Ascending aorta (tissue), 2 donors: ENCODE data around the gene LRCH4. TPM values are rescaled to one million over a fixed set of nuclear protein-coding genes. Genes with fewer than 3 reads are reported as not detected.

Experiments used
- DNase-seq, 2 donors: peaks; one replicate each; pipeline ENCODE4 v3.0.0-alpha.2; 2019; ENCODE audit warnings: low spot score in 2 of 2
- H3K27ac ChIP-seq, 2 donors: fragments of 200-600 bp; sonication (generic); one replicate each; pipeline ENCODE4 v1.5.1; 2016 to 2017; ENCODE audit warnings: mild to moderate bottlenecking in 1 of 2
- H3K27me3 ChIP-seq: fragments of 200-600 bp; sonication (generic); one replicate; pipeline ENCODE4 v1.5.1; 2017
- H3K36me3 ChIP-seq, 2 donors: fragments of 200-600 bp; sonication (generic); one replicate each; pipeline ENCODE4 v1.5.1; 2016
- H3K4me1 ChIP-seq, 2 donors: fragments of 200-600 bp; sonication (generic); one replicate each; pipeline ENCODE4 v1.5.1; 2016 to 2017; ENCODE audit warnings: mild to moderate bottlenecking in 1 of 2
- H3K4me3 ChIP-seq, 2 donors: fragments of 200-600 bp; sonication (generic); one replicate each; pipeline ENCODE4 v1.5.1; 2016 to 2017; ENCODE audit warnings: mild to moderate bottlenecking in 1 of 2
- H3K9me3 ChIP-seq, 2 donors: fragments of 200-600 bp; sonication (generic); one replicate each; pipeline ENCODE4 v1.5.1; 2016
- CTCF ChIP-seq, 3 experiments: fragments of 200-600 bp in 2 of 3; fragments of 450-650 bp in 1 of 3; sonication (generic) in 2 of 3; IDR thresholded peaks; one replicate each; pipeline ENCODE4 v1.5.1; 2016 to 2019; ENCODE audit warnings: antibody characterized with exemption in 3 of 3, mild to moderate bottlenecking in 1 of 3, moderate library complexity in 1 of 3
- intact Hi-C: fragments of 100-400 bp; cut with DNase I; formaldehyde crosslinking; loops from one replicate; pipeline ENCODE4 v1.15.1; 2023
- total RNA-seq: library from RNA; depleted of rRNA; stranded (reverse); fragments of >200 nt; gene quantifications from one replicate; pipeline ENCODE4 v1.1.0, GENCODE V29; 2016

LRCH4 gene
- total RNA-seq, 1 donor from 2014 or later = 113 TPM

GRCh38 chr7:100598425-100598824 lies 12.5 kb upstream of the LRCH4 start:
- H3K4me3 ChIP-seq = no peak overlapping the region
- no peak for TF ChIP-seq CTCF (IDR thresholded peaks at IDR 0.05)
- no peak overlapping the region for H3K27ac ChIP-seq
- no peaks in the 10 kb centered on the region for H3K27me3 ChIP-seq
- H3K9me3 ChIP-seq = no peaks in the 10 kb centered on the region
- intact Hi-C loops = no loop called here
- H3K4me1 ChIP-seq = peaks cover 0 to 14% of the 10 kb centered on the region in 2 donors
- no peaks in the 10 kb centered on the region for H3K36me3 ChIP-seq
- DNase-seq = no peak

GRCh38 chr7:100595188-100595587 lies 9.3 kb upstream of the LRCH4 start:
- DNase-seq = no peak
- H3K4me1 ChIP-seq = no peaks in the 10 kb centered on the region
- H3K36me3 ChIP-seq = no peaks in the 10 kb centered on the region
- no peaks in the 10 kb centered on the region for H3K9me3 ChIP-seq
- intact Hi-C loops = no loop called here
- no peaks in the 10 kb centered on the region for H3K27me3 ChIP-seq
- H3K4me3 ChIP-seq = no peak overlapping the region
- TF ChIP-seq CTCF (IDR thresholded peaks at IDR 0.05) = no peak
- no peak overlapping the region for H3K27ac ChIP-seq

DNA sequence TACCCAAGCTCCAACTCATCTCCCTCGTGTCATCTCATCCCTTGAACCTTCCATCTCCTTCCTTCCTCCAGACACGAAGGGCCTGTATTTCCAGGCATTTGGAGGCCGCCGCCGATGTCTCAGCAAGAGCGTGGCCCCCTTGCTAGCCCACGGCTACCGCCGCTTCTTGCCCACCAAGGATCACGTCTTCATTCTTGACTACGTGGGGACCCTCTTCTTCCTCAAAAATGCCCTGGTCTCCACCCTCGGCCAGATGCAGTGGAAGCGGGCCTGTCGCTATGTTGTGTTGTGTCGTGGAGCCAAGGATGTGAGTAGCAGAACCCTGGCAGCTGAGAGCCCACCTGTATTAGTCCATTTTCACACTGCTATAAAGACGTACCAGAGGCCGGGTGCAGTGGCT lies 5.7 kb upstream of the LRCH4 start:
- Histone ChIP-seq H3K4me1 (peaks cover 0 to 6% of the 10 kb centered on the region in 2 donors), H3K4me3 (no peak overlapping the region), H3K36me3 (no peaks in the 10 kb centered on the region), H3K27ac (no peak overlapping the region), H3K27me3 (no peaks in the 10 kb centered on the region), H3K9me3 (no peaks in the 10 kb centered on the region)
- DNase-seq = no peak
- intact Hi-C loops = no loop called here
- TF ChIP-seq CTCF (IDR thresholded peaks at IDR 0.05) = no peak

- H3K4me1 ChIP-seq = peaks cover 0 to 8% of the 10 kb centered on the region in 2 donors
- intact Hi-C loops = no loop called here
- TF ChIP-seq CTCF (IDR thresholded peaks at IDR 0.05) = no peak
- no peak for DNase-seq
- H3K27me3 ChIP-seq = no peaks in the 10 kb centered on the region
- H3K27ac ChIP-seq = peak overlapping the region in 1 of 2 donors; percentile 3
- H3K4me3 ChIP-seq = peak overlapping the region in 1 of 2 donors; percentile 2
- no peaks in the 10 kb centered on the region for H3K36me3 ChIP-seq
- no peaks in the 10 kb centered on the region for H3K9me3 ChIP-seq
These were observed 4.3 kb upstream of the LRCH4 start for GRCh38 chr7:100590077-100590737.

DNA sequence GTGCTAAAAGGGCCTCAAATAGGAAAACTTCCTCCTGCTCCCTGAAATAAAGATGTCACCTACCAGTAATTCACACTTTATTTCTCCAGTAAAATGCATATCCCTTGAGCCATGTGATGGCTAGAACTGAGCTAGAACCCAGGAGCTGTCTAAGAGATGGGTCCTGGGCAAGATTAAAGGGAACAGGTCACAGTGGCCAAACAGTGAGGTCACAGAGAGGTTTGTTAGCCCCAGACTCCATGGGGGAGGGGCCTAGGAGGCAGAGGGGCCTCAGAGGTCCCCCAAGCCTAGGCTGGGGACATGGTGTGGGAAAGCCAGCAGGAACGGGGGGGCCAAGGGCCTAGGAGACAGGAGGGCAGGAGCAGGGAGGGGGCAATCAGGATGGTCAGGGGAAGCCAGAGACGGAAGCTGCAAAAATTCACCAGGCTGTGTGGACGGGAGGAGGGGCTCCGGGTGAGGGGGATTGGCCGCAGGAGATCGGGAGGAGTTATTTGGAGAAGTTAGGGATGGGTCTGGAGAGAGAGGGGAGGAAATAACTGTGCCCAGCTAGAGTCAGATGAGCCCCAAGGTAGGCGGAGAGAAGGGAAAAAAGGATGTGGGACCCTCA lies 3.5 kb upstream of the LRCH4 start:
- Histone ChIP-seq H3K4me1 (peaks cover 0 to 15% of the 10 kb centered on the region in 2 donors), H3K27ac (no peak overlapping the region), H3K36me3 (no peaks in the 10 kb centered on the region), H3K27me3 (no peaks in the 10 kb centered on the region), H3K9me3 (no peaks in the 10 kb centered on the region), H3K4me3 (peak overlapping the region in 1 of 2 donors; percentile 2)
- intact Hi-C loops = no loop called here
- DNase-seq = no peak
- TF ChIP-seq CTCF (IDR thresholded peaks at IDR 0.05) = no peak
